LNCAP (cell line): ENCODE measurements around the gene LHPP.

ENCODE experiments used
- TF ChIP-seq, protein P1 (sequence below): fragments of 450-650 bp; IDR thresholded peaks from 2 replicates; pipeline ENCODE4 v1.5.1; 2017; ENCODE audit warnings: mild to moderate bottlenecking

Gene LHPP

DNA sequence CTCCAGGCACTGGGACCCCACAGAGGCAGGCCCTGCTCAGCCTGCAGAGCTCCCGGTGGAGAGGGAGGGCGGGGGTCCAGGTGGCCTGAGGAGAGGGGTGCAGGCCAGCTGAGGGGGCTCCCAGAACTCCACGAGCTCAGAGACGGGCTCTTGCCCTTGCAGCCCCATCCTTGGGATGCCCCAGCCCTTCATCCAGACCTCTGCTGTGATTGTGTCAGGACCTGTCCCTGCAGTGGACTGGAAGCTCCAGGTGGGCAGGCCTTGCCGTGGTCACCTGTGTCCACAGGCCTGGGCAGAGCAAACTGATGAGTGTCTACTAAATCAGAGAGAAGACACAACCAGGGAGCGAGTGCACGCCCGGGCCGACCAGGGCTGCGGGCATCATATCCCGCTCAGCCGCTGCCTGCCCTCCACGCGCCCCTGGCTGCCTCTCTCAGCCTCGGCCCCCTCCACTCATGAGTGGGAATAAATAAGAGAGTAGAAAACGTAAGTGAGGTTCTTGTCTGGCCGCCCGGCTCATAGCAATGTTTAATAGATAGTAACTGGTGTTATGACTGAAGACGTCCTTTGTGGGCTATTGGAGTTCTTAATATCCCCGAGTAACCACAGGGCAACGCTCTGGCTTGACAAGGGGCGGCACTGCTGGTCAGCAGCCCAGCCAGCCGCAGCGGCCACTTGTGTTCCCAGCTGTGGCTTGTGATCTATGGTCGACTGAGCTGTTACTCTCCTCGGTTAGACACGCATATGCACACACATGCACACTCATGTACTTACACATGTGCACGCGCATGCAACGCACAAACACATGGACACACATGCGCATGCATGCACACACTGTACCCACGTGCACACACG, 105.6 kb downstream of the LHPP start:
- TF ChIP-seq, protein P1, sequence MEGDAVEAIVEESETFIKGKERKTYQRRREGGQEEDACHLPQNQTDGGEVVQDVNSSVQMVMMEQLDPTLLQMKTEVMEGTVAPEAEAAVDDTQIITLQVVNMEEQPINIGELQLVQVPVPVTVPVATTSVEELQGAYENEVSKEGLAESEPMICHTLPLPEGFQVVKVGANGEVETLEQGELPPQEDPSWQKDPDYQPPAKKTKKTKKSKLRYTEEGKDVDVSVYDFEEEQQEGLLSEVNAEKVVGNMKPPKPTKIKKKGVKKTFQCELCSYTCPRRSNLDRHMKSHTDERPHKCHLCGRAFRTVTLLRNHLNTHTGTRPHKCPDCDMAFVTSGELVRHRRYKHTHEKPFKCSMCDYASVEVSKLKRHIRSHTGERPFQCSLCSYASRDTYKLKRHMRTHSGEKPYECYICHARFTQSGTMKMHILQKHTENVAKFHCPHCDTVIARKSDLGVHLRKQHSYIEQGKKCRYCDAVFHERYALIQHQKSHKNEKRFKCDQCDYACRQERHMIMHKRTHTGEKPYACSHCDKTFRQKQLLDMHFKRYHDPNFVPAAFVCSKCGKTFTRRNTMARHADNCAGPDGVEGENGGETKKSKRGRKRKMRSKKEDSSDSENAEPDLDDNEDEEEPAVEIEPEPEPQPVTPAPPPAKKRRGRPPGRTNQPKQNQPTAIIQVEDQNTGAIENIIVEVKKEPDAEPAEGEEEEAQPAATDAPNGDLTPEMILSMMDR: no peak

DNA sequence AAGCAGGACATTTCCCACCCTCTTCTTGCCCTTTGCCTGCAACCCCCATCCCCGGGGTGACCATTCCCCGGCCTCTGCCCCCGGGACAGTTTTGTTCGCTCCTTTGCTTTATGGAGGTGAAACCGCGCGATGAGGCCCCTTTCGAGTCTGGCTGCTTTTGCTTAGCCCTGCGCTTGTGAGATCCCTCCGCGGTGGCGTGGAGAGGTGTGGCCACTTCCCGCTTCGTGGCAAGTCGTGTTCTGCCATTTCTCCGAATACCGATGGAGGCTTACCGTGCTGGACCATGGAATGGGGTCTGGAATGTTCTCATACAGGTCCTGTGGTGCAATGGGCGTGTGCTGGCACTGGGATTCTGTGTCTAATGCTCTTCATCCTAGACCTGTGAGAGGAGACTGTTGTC, 106.7 kb downstream of the LHPP start:
- TF ChIP-seq, protein P1: no peak

DNA sequence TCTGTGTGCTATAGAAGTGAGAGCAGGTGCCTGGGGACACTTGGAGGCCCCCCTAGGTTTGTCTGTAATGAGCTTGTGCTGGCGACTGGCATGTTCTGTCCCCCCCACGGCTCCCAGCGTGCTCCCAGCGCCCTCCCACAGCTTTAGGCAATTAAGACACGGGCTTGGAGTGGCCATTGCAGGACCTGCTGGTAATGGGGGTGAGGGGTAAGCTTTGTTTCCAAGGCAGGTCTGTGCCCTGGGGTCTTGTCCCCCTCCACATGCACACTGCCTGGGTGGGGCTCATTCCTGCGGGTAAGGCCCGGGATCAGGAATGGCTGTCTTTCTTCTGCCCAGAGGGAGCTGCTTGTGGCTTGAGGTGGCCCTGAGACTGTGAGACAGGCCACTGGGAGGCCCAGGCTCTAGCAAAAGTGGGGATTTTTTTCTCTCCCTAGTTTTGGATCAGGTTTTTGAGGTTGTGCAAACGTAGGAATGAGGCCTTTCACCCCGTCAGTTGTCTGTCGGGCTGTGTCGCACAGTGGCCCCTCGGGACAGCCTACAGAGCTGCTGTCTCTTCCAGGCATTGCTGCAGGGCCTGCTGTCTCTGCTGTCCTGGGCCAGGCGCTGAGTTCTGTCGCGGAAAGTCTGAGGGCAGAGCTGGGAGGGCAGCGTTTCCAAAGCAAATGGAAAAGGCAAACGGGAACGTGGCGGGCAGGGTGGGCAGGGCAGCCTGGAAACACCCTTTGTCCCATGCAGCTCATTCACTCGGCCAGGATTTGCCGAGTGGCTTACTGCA, 107.4 kb downstream of the LHPP start:
- TF ChIP-seq, protein P1: no peak

DNA sequence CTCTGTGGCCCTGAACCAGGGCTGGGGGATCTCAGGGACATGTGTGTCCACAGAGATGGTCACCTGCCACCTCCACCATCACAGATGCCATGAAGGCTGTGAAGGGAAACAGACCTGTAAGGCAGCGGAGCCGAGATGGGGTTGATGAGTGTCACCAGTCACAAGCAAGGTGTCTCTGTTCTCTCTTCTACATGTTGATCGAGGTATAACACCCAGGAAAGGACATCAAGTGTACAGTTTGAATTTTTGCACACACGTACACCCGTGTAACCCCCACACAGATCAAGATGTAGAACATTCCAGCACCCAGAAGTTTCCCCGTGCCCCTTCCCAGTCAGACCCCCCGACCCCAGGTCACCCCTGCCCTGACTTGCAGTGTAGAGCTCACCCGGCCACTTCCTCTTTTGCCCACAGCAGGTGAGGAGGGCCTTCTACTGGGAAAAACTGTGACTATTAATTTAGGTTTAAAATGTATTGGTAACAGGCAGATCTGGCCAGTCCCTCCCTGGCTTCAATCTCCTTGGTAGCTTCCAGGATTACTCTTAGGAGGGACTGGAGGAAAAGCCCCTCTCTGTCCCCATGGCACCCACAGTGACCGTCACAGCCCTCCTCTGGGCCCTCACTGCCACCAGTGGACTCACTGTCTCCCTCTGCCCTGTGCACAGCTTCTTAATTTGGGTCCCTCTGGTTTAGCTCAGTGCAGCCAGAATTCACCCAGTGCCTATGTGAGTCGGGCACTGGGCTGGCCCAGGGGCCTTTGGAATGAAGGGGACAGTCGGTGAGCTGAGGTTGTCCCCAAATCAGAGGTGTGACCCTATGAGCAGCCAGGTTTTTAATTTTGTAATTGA, 108.2 kb downstream of the LHPP start:
- TF ChIP-seq, protein P1: no peak

DNA sequence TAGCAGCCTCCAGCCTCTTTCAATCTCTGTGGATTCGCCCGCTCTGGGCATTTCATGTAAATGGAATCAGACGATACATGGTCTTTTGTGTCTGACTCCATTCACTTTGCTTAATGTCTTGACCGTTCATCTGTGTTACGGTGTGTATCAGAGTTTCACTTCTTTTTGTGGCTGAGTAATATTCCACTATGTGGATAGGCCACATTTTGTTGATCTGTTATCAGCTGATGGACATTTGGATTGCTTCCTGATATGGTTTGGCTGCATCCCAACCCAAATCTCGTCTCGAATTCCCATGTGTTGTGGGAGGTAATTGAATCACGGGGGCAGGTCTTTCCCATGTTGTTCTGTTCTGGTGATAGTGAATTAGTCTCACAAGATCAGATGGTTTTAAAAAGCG, 109.0 kb downstream of the LHPP start:
- TF ChIP-seq, protein P1: no peak

DNA sequence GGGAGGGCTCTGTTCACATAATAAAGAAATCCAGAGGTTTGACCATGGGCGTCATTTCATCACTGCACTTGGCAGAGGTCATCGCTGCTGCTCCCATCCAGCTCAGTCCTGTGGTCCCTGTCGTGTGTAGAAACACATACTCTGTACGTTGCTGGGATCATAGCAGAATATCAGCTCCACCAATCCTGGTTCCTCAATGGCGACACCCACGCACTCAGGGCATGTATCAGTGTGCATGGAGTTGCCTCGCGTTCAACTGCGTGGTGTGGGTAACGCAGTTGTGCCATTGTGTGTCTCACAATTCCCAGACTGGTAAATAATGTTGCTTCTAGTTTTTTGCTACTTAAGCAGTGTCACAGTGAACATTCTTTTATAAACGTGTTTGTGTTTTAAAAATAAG, 111.1 kb downstream of the LHPP start:
- TF ChIP-seq, protein P1: no peak

DNA sequence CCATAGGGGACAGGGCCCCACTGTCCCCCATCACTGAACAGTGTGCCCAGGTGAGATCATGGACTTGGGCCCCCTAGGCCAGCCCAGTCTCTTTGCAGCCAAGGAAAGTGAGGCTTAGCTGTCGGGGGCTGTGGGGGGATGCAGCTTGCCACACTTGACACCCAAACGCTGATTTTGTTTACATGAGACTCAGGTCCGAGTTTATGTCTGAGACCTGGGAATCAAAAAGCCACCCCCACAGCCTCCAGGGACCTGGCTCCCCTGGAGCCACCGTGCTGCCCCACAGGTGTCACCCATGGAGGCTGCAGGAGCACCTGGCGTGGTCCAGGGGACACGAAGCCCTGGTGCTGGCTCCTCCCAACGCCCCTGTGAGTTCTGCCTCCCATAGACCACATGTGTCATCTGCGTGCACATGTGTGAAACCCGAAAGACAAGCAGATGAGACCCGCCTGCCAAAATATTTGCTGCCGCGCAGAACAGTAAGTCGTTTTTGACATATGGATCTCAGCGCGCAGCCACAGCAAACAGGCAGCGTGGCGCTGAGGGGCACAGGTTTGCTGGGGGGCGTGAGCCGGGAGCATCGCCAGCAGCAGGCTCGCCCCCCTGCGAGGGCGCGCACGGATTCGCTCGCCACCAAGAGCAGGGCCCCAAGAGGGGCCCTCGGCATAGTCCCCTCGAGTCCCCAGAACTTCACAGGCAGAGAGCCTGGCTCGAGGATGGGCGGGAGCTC, 112.3 kb downstream of the LHPP start:
- TF ChIP-seq, protein P1: no peak
